HG03139 (cell line): ENCODE data around the gene EDNRA.

ENCODE experiments used
- ATAC-seq: cut with Tn5 transposase; IDR thresholded peaks from one replicate; pipeline ENCODE4 v1.9.1; 2021; ENCODE audit not compliant: unreplicated experiment

EDNRA gene

GRCh38 chr4:147538711-147539110 lies 57.8 kb downstream of the EDNRA start:
- ATAC-seq: no peak

- no peak for ATAC-seq
These were observed 59.1 kb downstream of the EDNRA start for GRCh38 chr4:147539959-147540358.

GRCh38 chr4:147542229-147542990 lies 61.5 kb downstream of the EDNRA start:
- ATAC-seq: no peak

GRCh38 chr4:147543034-147543433 lies 62.1 kb downstream of the EDNRA start:
- no peak for ATAC-seq

- ATAC-seq: no peak
These were observed 65.5 kb downstream of the EDNRA start for GRCh38 chr4:147546349-147546748.

- no peak for ATAC-seq
These were observed 66.6 kb downstream of the EDNRA start for GRCh38 chr4:147547314-147548056.

GRCh38 chr4:147548256-147548655 lies 67.4 kb downstream of the EDNRA start:
- no peak for ATAC-seq

GRCh38 chr4:147550626-147551246 lies 69.8 kb downstream of the EDNRA start:
- no peak for ATAC-seq

- no peak for ATAC-seq
These were observed 79.7 kb downstream of the EDNRA start for GRCh38 chr4:147560625-147561024.

GRCh38 chr4:147566762-147567161 lies 85.9 kb downstream of the EDNRA start:
- no peak for ATAC-seq

GRCh38 chr4:147567276-147567675 lies 86.4 kb downstream of the EDNRA start:
- ATAC-seq: no peak

- ATAC-seq: no peak
These were observed 89.7 kb downstream of the EDNRA start for GRCh38 chr4:147570616-147571015.

- ATAC-seq: no peak
These were observed 90.3 kb downstream of the EDNRA start for GRCh38 chr4:147571036-147571770.

GRCh38 chr4:147576084-147576483 lies 95.2 kb downstream of the EDNRA start:
- ATAC-seq: no peak

- ATAC-seq: no peak
These were observed 97.2 kb downstream of the EDNRA start for GRCh38 chr4:147578051-147578476.

GRCh38 chr4:147578593-147578992 lies 97.7 kb downstream of the EDNRA start:
- no peak for ATAC-seq

- ATAC-seq: no peak
These were observed 99.5 kb downstream of the EDNRA start for GRCh38 chr4:147580396-147580795.

GRCh38 chr4:147581606-147582350 lies 100.9 kb downstream of the EDNRA start:
- ATAC-seq: no peak

GRCh38 chr4:147582386-147583060 lies 101.6 kb downstream of the EDNRA start:
- no peak for ATAC-seq

GRCh38 chr4:147583876-147584275 lies 103.0 kb downstream of the EDNRA start:
- ATAC-seq: no peak
